HL-60 (cell line): ENCODE measurements around the gene CAB39L.

Experiments used
- CTCF ChIP-seq: IDR thresholded peaks from one replicate; pipeline ENCODE4 v1.5.1; 2011; ENCODE audit warnings: low read length, control low read depth, inconsistent platforms; ENCODE audit not compliant: insufficient read depth
- POLR2AphosphoS5 ChIP-seq: IDR thresholded peaks from 2 replicates; pipeline ENCODE4 v1.6.1; 2012; ENCODE audit warnings: low read depth

GRCh38 chr13:49452725-49453457 is 9.0 kb upstream of the CAB39L start:
- TF ChIP-seq CTCF (no peak), POLR2AphosphoS5 (no peak)
